K562 (cell line): ENCODE results near the gene RALGPS1. TPM values are rescaled to one million over a fixed set of nuclear protein-coding genes. Genes with fewer than 3 reads are reported as not detected.

Experiments
- ATAC-seq: fragments of 200-7000 bp; cut with Tn5 transposase; 3 replicates; pipeline ENCODE4 v1.9.1; 2020; ENCODE audit warnings: moderate library complexity
- BruUV-seq: library from RNA; stranded (reverse); fragments of 400-500 nt; replicated peaks from 2 replicates; lab custom pipeline; 2021; lab: Mats Ljungman, UMichigan
- CTCF ChIA-PET: fragments of 300-600 bp; formaldehyde crosslinking; extraction: SDS; loops from one replicate; lab custom pipeline; 2021; ENCODE audit warnings: low intra/inter-chr PET ratio; lab: Yijun Ruan, JAX
- POLR2A ChIA-PET: fragments of 300-600, 350-650 bp; sonication (Branson Sonifier 250); formaldehyde crosslinking; extraction: SDS; loops from one replicate; lab custom pipeline; 2021; ENCODE audit warnings: antibody characterized with exemption, inconsistent platforms; lab: Yijun Ruan, JAX
- DNase-seq, 4 experiments: peaks; one replicate each; pipeline versions ENCODE4 v3.0.0 to v3.0.0-alpha.2; 2011 to 2018; ENCODE audit warnings: low spot score in 3 of 4, mixed read lengths in 3 of 4; ENCODE audit errors: extremely low read depth in 1 of 4
- FAIRE-seq: peaks from 2 replicates; lab custom pipeline; 2011; peaks lifted over from hg19 to GRCh38; lab: Jason Lieb, UNC
- H2AFZ ChIP-seq: 2 replicates; pipeline ENCODE4 v1.6.0; 2011; ENCODE audit warnings: low read depth, low read length, control low read depth, inconsistent platforms
- H3K27ac ChIP-seq: fragments of 200-600 bp; 3 replicates; pipeline ENCODE4 v1.8.0; 2011; ENCODE audit warnings: low read depth, mild to moderate bottlenecking, control low read depth, inconsistent platforms, low read length, moderate library complexity, mixed read lengths; ENCODE audit errors: extremely low read depth
- H3K27me3 ChIP-seq, 2 experiments: fragments of 300-600 bp in 1 of 2; 2 replicates in 1 of 2; 3 replicates in 1 of 2; pipeline versions ENCODE4 v1.6.0 to v1.8.0; 2011; ENCODE audit warnings: inconsistent platforms in 2 of 2, low read length in 2 of 2, mild to moderate bottlenecking in 1 of 2, mixed read lengths in 1 of 2, moderate library complexity in 1 of 2; ENCODE audit not compliant: control insufficient read depth in 2 of 2, insufficient read depth in 2 of 2
- H3K36me3 ChIP-seq: fragments of 300-600 bp; 3 replicates; pipeline ENCODE4 v1.8.0; 2011; ENCODE audit warnings: mild to moderate bottlenecking, low read length, inconsistent platforms; ENCODE audit not compliant: control insufficient read depth, insufficient read depth
- H3K4me1 ChIP-seq, 2 experiments: fragments of 200-600 bp in 1 of 2; replicated peaks in 1 of 2; 2 replicates in 1 of 2; 3 replicates in 1 of 2; pipeline versions ENCODE4 v1.5.1 to v1.8.0; 2011; ENCODE audit warnings: inconsistent platforms in 2 of 2, low read length in 2 of 2, mild to moderate bottlenecking in 1 of 2, mixed read lengths in 1 of 2, moderate library complexity in 1 of 2; ENCODE audit not compliant: control insufficient read depth in 2 of 2, insufficient read depth in 2 of 2
- H3K4me2 ChIP-seq: 2 replicates; pipeline ENCODE4 v1.6.1; 2011; ENCODE audit warnings: low read length, control low read depth, inconsistent platforms, mixed read lengths; ENCODE audit not compliant: insufficient read depth
- H3K4me3 ChIP-seq: fragments of 200-600 bp; sonication (generic), shearing (Covaris generic); 2 replicates; pipeline ENCODE4 v1.5.1; 2016; ENCODE audit warnings: control low read depth, inconsistent platforms
- H3K79me2 ChIP-seq: fragments of 200-600 bp; 3 replicates; pipeline ENCODE4 v1.8.0; 2011; ENCODE audit warnings: low read length, inconsistent platforms; ENCODE audit not compliant: control insufficient read depth, insufficient read depth
- H3K9ac ChIP-seq, 2 experiments: 2 replicates each; pipeline versions ENCODE4 v1.6.0 to v1.6.1; 2011; ENCODE audit warnings: low read depth in 2 of 2, low read length in 2 of 2, control low read depth in 1 of 2, inconsistent platforms in 1 of 2, mild to moderate bottlenecking in 1 of 2, mixed read lengths in 1 of 2; ENCODE audit not compliant: insufficient read depth in 1 of 2
- H3K9me1 ChIP-seq: one replicate; pipeline ENCODE4 v1.6.0; 2011; ENCODE audit warnings: inconsistent platforms, mild to moderate bottlenecking, low read length, moderate library complexity; ENCODE audit not compliant: control insufficient read depth, insufficient read depth
- H3K9me3 ChIP-seq: replicated peaks from 2 replicates; pipeline ENCODE4 v1.5.1; 2011; ENCODE audit warnings: low read depth, low read length, inconsistent platforms; ENCODE audit not compliant: control insufficient read depth, insufficient read depth
- H4K20me1 ChIP-seq: replicated peaks from 2 replicates; pipeline ENCODE4 v1.6.1; 2011; ENCODE audit warnings: low read length, inconsistent platforms, mixed read lengths; ENCODE audit not compliant: control insufficient read depth, insufficient read depth
- BMI1 ChIP-seq: fragments of 150-350 bp; IDR thresholded peaks from 2 replicates; pipeline ENCODE4 v1.6.1; 2014; ENCODE audit warnings: low read length
- BRF1 ChIP-seq: IDR thresholded peaks from 3 replicates; pipeline ENCODE4 v1.6.1; 2011; ENCODE audit warnings: borderline replicate concordance, mild to moderate bottlenecking; ENCODE audit not compliant: insufficient read length; ENCODE audit errors: extremely low read depth
- ELF1 ChIP-seq: fragments of 200-800 bp; sonication (Bioruptor generic); IDR thresholded peaks from 2 replicates; pipeline ENCODE4 v1.6.1; 2016; ENCODE audit warnings: missing genetic modification characterization, missing compliant biosample characterization
- ESRRA ChIP-seq: fragments of 450-650 bp; IDR thresholded peaks from 2 replicates; pipeline ENCODE4 v1.6.1; 2014; ENCODE audit warnings: low read depth, mild to moderate bottlenecking, moderate library complexity, borderline replicate concordance
- GABPB1 ChIP-seq: sonication (generic); formaldehyde crosslinking; IDR thresholded peaks from 2 replicates; pipeline ENCODE4 v1.8.0; 2022; ENCODE audit warnings: mild to moderate bottlenecking, missing genetic modification reagents
- JUND ChIP-seq, 2 experiments: IDR thresholded peaks; 2 replicates in 1 of 2; 3 replicates in 1 of 2; pipeline ENCODE4 v1.6.1; 2011; ENCODE audit warnings: borderline replicate concordance in 2 of 2, low read depth in 2 of 2, low read length in 2 of 2, improper control_type of control experiment in 1 of 2, missing biosample characterization in 1 of 2, missing genetic modification characterization in 1 of 2, missing genetic modification reagents in 1 of 2
- MED1 ChIP-seq: sonication (generic); formaldehyde crosslinking; IDR thresholded peaks from 2 replicates; pipeline ENCODE4 v1.8.1; 2023; ENCODE audit warnings: missing genetic modification reagents, borderline replicate concordance
- TAL1 ChIP-seq: fragments of 450-650 bp; IDR thresholded peaks from 2 replicates; pipeline ENCODE4 v1.6.1; 2016; ENCODE audit warnings: mild to moderate bottlenecking
- ZNF77 ChIP-seq: fragments of 250-450 bp; sonication (Bioruptor Pico); IDR thresholded peaks from 2 replicates; pipeline ENCODE4 v1.5.0; 2020
- WGBS: fragments of 100-300 bp; shearing (Covaris generic); methylation state at CpG from one replicate; pipeline ENCODE4 v1.1.6; 2016; ENCODE audit warnings: low coverage, mixed read lengths; ENCODE audit not compliant: insufficient coverage; ENCODE audit errors: missing lambda C conversion rate; 5-methylcytosine and 5-hydroxymethylcytosine counted together
- in situ Hi-C: fragments of 300-500 bp; cut with MboI; formaldehyde crosslinking; loops from 4 replicates; pipeline ENCODE4 v1.15.0; 2018; ENCODE audit warnings: inconsistent platforms, mixed read lengths
- intact Hi-C: fragments of 100-400 bp; cut with micrococcal nuclease; formaldehyde crosslinking; loops from 2 replicates; pipeline ENCODE4 v1.14.2; 2022
- polyA plus RNA-seq, 8 experiments: library from polyadenylated mRNA; depleted of rRNA in 4 of 8; stranded (reverse) in 5 of 8; unstranded in 3 of 8; fragments of >200 nt; fragmentation: Nextera tagmentation in 2 of 8; fragmentation: Illumina TruSeq in 1 of 8; extraction: Ambion mirVana in 2 of 8; extraction: Trizol in 1 of 8; gene quantifications; 2 replicates each; pipeline versions ENCODE4 v1.2.1 to v1.2.3, GENCODE V29; 2011 to 2014; ENCODE audit warnings: inconsistent platforms in 1 of 8, missing spikeins in 1 of 8
- total RNA-seq, 7 experiments: library from RNA; depleted of rRNA in 6 of 7; stranded (reverse); fragments of >200 nt in 6 of 7; fragmentation: Illumina TruSeq in 2 of 7; extraction: Trizol in 2 of 7; gene quantifications; 2 replicates each; pipeline versions ENCODE4 v1.2.1 to v1.2.3, GENCODE V29; 2011 to 2021; ENCODE audit warnings: low replicate concordance in 1 of 7
- TF ChIP-seq, protein P1 (sequence below): fragments of 250-450 bp; sonication (Bioruptor Pico); IDR thresholded peaks from 2 replicates; pipeline ENCODE4 v1.5.0; 2022; ENCODE audit warnings: mild to moderate bottlenecking
- TF ChIP-seq, protein P2 (sequence below): fragments of 200-400 bp; formaldehyde crosslinking; IDR thresholded peaks from 2 replicates; pipeline ENCODE4 v1.6.1; 2017; ENCODE audit warnings: mild to moderate bottlenecking, low read depth, low read length, moderate library complexity
- TF ChIP-seq, protein P3 (sequence below), 2 experiments: fragments of 150-350 bp in 1 of 2; IDR thresholded peaks; 2 replicates each; pipeline ENCODE4 v1.6.1; 2012 to 2016; ENCODE audit warnings: low read depth in 2 of 2, low read length in 2 of 2, mild to moderate bottlenecking in 1 of 2, moderate library complexity in 1 of 2

Gene RALGPS1
- total and polyA plus RNA-seq, 9 of the 15 experiments (the other 6 are each of a cell fraction or from before 2014, with no cell fraction given): 0.04 to 2.6 (median 1.5) TPM

DNA sequence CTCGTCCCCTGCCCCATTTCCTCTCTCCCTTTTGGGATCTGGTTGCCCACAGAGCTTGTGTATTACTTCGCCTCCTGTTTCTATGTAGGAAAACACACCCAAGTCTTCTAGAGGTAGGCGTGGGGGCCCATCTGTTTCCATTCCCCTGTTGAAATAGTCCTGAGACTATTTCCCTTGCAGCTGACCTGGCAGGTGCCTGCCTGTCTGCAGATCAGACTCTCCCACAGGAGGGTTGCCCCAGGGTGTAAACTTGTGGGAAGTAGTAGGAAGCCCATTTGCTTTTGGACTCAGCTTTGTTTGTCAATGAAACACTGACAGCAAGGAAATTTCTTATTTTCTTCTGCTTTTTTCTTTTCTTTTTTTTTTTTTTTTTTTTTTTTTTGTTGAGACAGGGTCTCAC is 333.7 kb downstream of the RALGPS1 start:
- in situ Hi-C loops (no loop called here), intact Hi-C loops (loop anchor here (10.0 kb wide), 1 partner anchor 63 kb away; no protein-coding TSS in a partner anchor)
- H3K36me3 ChIP-seq: no peaks in the 10 kb centered on the region
- H3K9me1 ChIP-seq: no peaks in the 10 kb centered on the region
- POLR2A ChIA-PET: interaction anchor here (0.8 to 1.5 kb wide), 3 partner anchors 13 to 24 kb away, joined by 3 to 6 read pairs (median 4); partner anchors contain the start of gene GARNL3
- no peak overlapping the region for H2AFZ ChIP-seq
- H3K27ac ChIP-seq: no peak overlapping the region
- no peak overlapping the region for H3K4me2 ChIP-seq
- no peaks in the 10 kb centered on the region for H3K9me3 ChIP-seq
- H3K79me2 ChIP-seq: no peaks in the 10 kb centered on the region
- no peak for DNase-seq
- CTCF ChIA-PET: no interaction called here
- no peak overlapping the region for H3K9ac ChIP-seq
- BruUV-seq: no TSS peak
- FAIRE-seq: no peak
- 0 out of 5 replicates have a peak, but pooled peaks cover 3 to 5% of the 10 kb centered on the region in 2 experiments for H3K27me3 ChIP-seq
- no peaks in the 10 kb centered on the region; the same call in 1 of the 2 replicates for H4K20me1 ChIP-seq
- H3K4me1 ChIP-seq: peaks cover 3 to 6% of the 10 kb centered on the region in 2 experiments; a peak in 3 of 5 replicates
- ATAC-seq: no peak
- H3K4me3 ChIP-seq: no peak overlapping the region
- WGBS: 4% methylated on average over 3 of the region's 3 CpGs
- TF ChIP-seq, protein P1, sequence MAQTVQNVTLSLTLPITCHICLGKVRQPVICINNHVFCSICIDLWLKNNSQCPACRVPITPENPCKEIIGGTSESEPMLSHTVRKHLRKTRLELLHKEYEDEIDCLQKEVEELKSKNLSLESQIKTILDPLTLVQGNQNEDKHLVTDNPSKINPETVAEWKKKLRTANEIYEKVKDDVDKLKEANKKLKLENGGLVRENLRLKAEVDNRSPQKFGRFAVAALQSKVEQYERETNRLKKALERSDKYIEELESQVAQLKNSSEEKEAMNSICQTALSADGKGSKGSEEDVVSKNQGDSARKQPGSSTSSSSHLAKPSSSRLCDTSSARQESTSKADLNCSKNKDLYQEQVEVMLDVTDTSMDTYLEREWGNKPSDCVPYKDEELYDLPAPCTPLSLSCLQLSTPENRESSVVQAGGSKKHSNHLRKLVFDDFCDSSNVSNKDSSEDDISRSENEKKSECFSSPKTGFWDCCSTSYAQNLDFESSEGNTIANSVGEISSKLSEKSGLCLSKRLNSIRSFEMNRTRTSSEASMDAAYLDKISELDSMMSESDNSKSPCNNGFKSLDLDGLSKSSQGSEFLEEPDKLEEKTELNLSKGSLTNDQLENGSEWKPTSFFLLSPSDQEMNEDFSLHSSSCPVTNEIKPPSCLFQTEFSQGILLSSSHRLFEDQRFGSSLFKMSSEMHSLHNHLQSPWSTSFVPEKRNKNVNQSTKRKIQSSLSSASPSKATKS (CRISPR knock-in tag): no peak
- TF ChIP-seq, protein P2, sequence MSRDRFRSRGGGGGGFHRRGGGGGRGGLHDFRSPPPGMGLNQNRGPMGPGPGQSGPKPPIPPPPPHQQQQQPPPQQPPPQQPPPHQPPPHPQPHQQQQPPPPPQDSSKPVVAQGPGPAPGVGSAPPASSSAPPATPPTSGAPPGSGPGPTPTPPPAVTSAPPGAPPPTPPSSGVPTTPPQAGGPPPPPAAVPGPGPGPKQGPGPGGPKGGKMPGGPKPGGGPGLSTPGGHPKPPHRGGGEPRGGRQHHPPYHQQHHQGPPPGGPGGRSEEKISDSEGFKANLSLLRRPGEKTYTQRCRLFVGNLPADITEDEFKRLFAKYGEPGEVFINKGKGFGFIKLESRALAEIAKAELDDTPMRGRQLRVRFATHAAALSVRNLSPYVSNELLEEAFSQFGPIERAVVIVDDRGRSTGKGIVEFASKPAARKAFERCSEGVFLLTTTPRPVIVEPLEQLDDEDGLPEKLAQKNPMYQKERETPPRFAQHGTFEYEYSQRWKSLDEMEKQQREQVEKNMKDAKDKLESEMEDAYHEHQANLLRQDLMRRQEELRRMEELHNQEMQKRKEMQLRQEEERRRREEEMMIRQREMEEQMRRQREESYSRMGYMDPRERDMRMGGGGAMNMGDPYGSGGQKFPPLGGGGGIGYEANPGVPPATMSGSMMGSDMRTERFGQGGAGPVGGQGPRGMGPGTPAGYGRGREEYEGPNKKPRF: no peak
- TF ChIP-seq, protein P3, sequence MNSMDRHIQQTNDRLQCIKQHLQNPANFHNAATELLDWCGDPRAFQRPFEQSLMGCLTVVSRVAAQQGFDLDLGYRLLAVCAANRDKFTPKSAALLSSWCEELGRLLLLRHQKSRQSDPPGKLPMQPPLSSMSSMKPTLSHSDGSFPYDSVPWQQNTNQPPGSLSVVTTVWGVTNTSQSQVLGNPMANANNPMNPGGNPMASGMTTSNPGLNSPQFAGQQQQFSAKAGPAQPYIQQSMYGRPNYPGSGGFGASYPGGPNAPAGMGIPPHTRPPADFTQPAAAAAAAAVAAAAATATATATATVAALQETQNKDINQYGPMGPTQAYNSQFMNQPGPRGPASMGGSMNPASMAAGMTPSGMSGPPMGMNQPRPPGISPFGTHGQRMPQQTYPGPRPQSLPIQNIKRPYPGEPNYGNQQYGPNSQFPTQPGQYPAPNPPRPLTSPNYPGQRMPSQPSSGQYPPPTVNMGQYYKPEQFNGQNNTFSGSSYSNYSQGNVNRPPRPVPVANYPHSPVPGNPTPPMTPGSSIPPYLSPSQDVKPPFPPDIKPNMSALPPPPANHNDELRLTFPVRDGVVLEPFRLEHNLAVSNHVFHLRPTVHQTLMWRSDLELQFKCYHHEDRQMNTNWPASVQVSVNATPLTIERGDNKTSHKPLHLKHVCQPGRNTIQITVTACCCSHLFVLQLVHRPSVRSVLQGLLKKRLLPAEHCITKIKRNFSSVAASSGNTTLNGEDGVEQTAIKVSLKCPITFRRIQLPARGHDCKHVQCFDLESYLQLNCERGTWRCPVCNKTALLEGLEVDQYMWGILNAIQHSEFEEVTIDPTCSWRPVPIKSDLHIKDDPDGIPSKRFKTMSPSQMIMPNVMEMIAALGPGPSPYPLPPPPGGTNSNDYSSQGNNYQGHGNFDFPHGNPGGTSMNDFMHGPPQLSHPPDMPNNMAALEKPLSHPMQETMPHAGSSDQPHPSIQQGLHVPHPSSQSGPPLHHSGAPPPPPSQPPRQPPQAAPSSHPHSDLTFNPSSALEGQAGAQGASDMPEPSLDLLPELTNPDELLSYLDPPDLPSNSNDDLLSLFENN (IDR thresholded peaks at IDR 0.05; ENCODE audit: low read depth in 2 of 2, low read length in 2 of 2): no peak
- TF ChIP-seq JUND (IDR thresholded peaks at IDR 0.05; ENCODE audit: borderline replicate concordance, low read depth, low read length): no peak
- TF ChIP-seq JUND (tag; IDR thresholded peaks at IDR 0.05; ENCODE audit: borderline replicate concordance, low read depth, low read length): no peak
- TF ChIP-seq ESRRA: no peak
- TF ChIP-seq BMI1: no peak
- TF ChIP-seq ELF1 (tag): no peak
- TF ChIP-seq GABPB1 (CRISPR knock-in tag): no peak
- no peak for TF ChIP-seq MED1
- TF ChIP-seq ZNF77 (CRISPR knock-in tag): no peak
- TF ChIP-seq BRF1: no peak
- TF ChIP-seq TAL1: no peak
